HepG2 (cell line): ENCODE data around the gene YY1. TPM values are rescaled to one million over a fixed set of nuclear protein-coding genes. Genes with fewer than 3 reads are reported as not detected.

ENCODE experiments used
- ATAC-seq: fragments of 200-7000 bp; cut with Tn5 transposase; 3 replicates; pipeline ENCODE4 v1.9.1; 2020; ENCODE audit warnings: mild to moderate bottlenecking, moderate library complexity
- BruUV-seq: library from RNA; stranded (reverse); fragments of 400-500 nt; replicated peaks from 2 replicates; lab custom pipeline; 2021; lab: Mats Ljungman, UMichigan
- CTCF ChIA-PET: fragments of 300-600 bp; formaldehyde crosslinking; extraction: SDS; loops from one replicate; lab custom pipeline; 2021; ENCODE audit warnings: low total read pairs, inconsistent platforms, low intra/inter-chr PET ratio; lab: Yijun Ruan, JAX
- POLR2A ChIA-PET: fragments of 350-600 bp; sonication (Branson Sonifier 250); formaldehyde crosslinking; loops from one replicate; lab custom pipeline; 2020; ENCODE audit warnings: antibody characterized with exemption, inconsistent platforms; lab: Yijun Ruan, JAX
- DNase-seq: peaks from one replicate; pipeline ENCODE4 v3.0.0-alpha.2; 2015; ENCODE audit warnings: low spot score
- FAIRE-seq: peaks from 3 replicates; lab custom pipeline; 2011; peaks lifted over from hg19 to GRCh38; lab: Jason Lieb, UNC
- H2AFZ ChIP-seq: one replicate; pipeline ENCODE4 v1.6.1; 2011; ENCODE audit warnings: low read length, inconsistent platforms
- H3K27ac ChIP-seq: fragments of 300-600 bp; 3 replicates; pipeline ENCODE4 v1.8.0; 2011; ENCODE audit warnings: mixed run types, mild to moderate bottlenecking, mixed read lengths, low read length, inconsistent platforms; ENCODE audit not compliant: insufficient read depth; ENCODE audit errors: extremely low read length
- H3K27me3 ChIP-seq, 2 experiments: fragments of 200-600 bp in 1 of 2; 2 replicates in 1 of 2; 3 replicates in 1 of 2; pipeline versions ENCODE4 v1.6.0 to v1.8.0; 2011; ENCODE audit warnings: low read length in 2 of 2, mild to moderate bottlenecking in 2 of 2, moderate library complexity in 2 of 2, inconsistent platforms in 1 of 2; ENCODE audit not compliant: insufficient read depth in 2 of 2, control insufficient read depth in 1 of 2
- H3K36me3 ChIP-seq, 2 experiments: fragments of 200-600 bp in 1 of 2; replicated peaks in 1 of 2; 2 replicates in 1 of 2; 3 replicates in 1 of 2; pipeline versions ENCODE4 v1.5.1 to v1.8.0; 2011; ENCODE audit warnings: low read length in 2 of 2, inconsistent platforms in 1 of 2; ENCODE audit not compliant: insufficient read depth in 2 of 2, control insufficient read depth in 1 of 2
- H3K4me1 ChIP-seq: 2 replicates; pipeline ENCODE4 v1.5.1; 2012; ENCODE audit warnings: low read length, inconsistent platforms; ENCODE audit not compliant: insufficient read depth
- H3K4me2 ChIP-seq: 2 replicates; pipeline ENCODE4 v1.6.0; 2011; ENCODE audit warnings: low read depth, low read length, inconsistent platforms
- H3K4me3 ChIP-seq, 3 experiments: fragments of 200-600 bp in 1 of 3; sonication (generic), shearing (Covaris generic) in 1 of 3; replicated peaks in 1 of 3; 2 replicates each; pipeline ENCODE4 v1.5.1; 2011 to 2016; ENCODE audit warnings: low read length in 3 of 3, inconsistent platforms in 2 of 3, low read depth in 2 of 3, mild to moderate bottlenecking in 2 of 3, control low read depth in 1 of 3, mixed read lengths in 1 of 3; ENCODE audit not compliant: insufficient read depth in 1 of 3
- H3K79me2 ChIP-seq: one replicate; pipeline ENCODE4 v1.6.1; 2011; ENCODE audit warnings: low read length, inconsistent platforms; ENCODE audit not compliant: insufficient read depth
- H3K9ac ChIP-seq: 2 replicates; pipeline ENCODE4 v1.6.0; 2011; ENCODE audit warnings: mild to moderate bottlenecking, low read depth, low read length, inconsistent platforms; ENCODE audit not compliant: insufficient read depth
- H3K9me3 ChIP-seq: 2 replicates; pipeline ENCODE4 v1.5.1; 2012; ENCODE audit warnings: mild to moderate bottlenecking, low read length
- H4K20me1 ChIP-seq: 2 replicates; pipeline ENCODE4 v1.6.0; 2011; ENCODE audit warnings: inconsistent platforms, mild to moderate bottlenecking, low read length, moderate library complexity; ENCODE audit not compliant: insufficient read depth
- HDAC1 ChIP-seq: sonication (generic); formaldehyde crosslinking; IDR thresholded peaks from 2 replicates; pipeline ENCODE4 v1.5.1; 2020; ENCODE audit warnings: mild to moderate bottlenecking, missing genetic modification reagents
- HINFP ChIP-seq: sonication (generic); formaldehyde crosslinking; IDR thresholded peaks from 2 replicates; pipeline ENCODE4 v1.4.0; 2020; ENCODE audit warnings: low read depth, mild to moderate bottlenecking, missing genetic modification reagents
- PAXIP1 ChIP-seq: sonication (generic); formaldehyde crosslinking; conservative IDR thresholded peaks from 2 replicates; pipeline ENCODE4 v1.4.0; 2020; ENCODE audit warnings: mild to moderate bottlenecking, missing genetic modification reagents, moderate library complexity
- PHB2 ChIP-seq: fragments of 450-650 bp; IDR thresholded peaks from 2 replicates; pipeline ENCODE4 v1.6.1; 2018; ENCODE audit not compliant: partially characterized antibody
- THAP9 ChIP-seq: sonication (generic); formaldehyde crosslinking; IDR thresholded peaks from 2 replicates; pipeline ENCODE4; 2020; ENCODE audit warnings: missing genetic modification reagents, mild to moderate bottlenecking, borderline replicate concordance
- ZNF121 ChIP-seq: sonication (generic); formaldehyde crosslinking; IDR thresholded peaks from 2 replicates; pipeline ENCODE4 v1.5.0; 2020; ENCODE audit warnings: mild to moderate bottlenecking, missing genetic modification reagents
- ZNF572 ChIP-seq: sonication (generic); formaldehyde crosslinking; IDR thresholded peaks from 2 replicates; pipeline ENCODE4 v1.5.1; 2020; ENCODE audit warnings: mild to moderate bottlenecking, missing genetic modification reagents
- ZNF687 ChIP-seq: sonication (generic); formaldehyde crosslinking; IDR thresholded peaks from 2 replicates; pipeline ENCODE4 v1.5.1; 2020; ENCODE audit warnings: mild to moderate bottlenecking, missing genetic modification reagents, moderate library complexity
- WGBS: methylation state at CpG from one replicate; pipeline ENCODE4 v1.1.6; 2017; ENCODE audit warnings: low lambda C conversion rate; 5-methylcytosine and 5-hydroxymethylcytosine counted together
- in situ Hi-C: cut with HindIII; loops from 2 replicates; pipeline ENCODE4 v1.10.0; 2017; ENCODE audit warnings: low pct_unique_long_range_greater_than_20kb; ENCODE audit not compliant: extremely low pct_ligation_motif_present
- intact Hi-C: fragments of 100-400 bp; cut with micrococcal nuclease; formaldehyde crosslinking; loops from one replicate; pipeline ENCODE4 v1.10.0; 2022; ENCODE audit not compliant: unreplicated experiment
- polyA plus RNA-seq, 8 experiments: library from polyadenylated mRNA; depleted of rRNA in 3 of 8; stranded (reverse) in 7 of 8; unstranded in 1 of 8; fragments of >200 nt; fragmentation: Illumina TruSeq in 4 of 8; extraction: Trizol in 4 of 8; gene quantifications; 2 replicates each; pipeline versions ENCODE4 v1.2.1 to v1.2.3, GENCODE V29; 2011 to 2016; ENCODE audit warnings: low read depth in 4 of 8, missing spikeins in 1 of 8, mixed read lengths in 1 of 8; ENCODE audit not compliant: insufficient read depth in 1 of 8
- total RNA-seq, 5 experiments: library from RNA; depleted of rRNA; stranded (reverse); fragments of >200 nt; fragmentation: Illumina TruSeq; extraction: Trizol; gene quantifications; 2 replicates each; pipeline ENCODE4 v1.2.3, GENCODE V29; 2016; ENCODE audit warnings: low read depth in 1 of 5

Gene YY1
- total and polyA plus RNA-seq, 2 of the 13 experiments (the other 11 are each of a cell fraction or from before 2014, with no cell fraction given) = 29.4 to 68.1 TPM

GRCh38 chr14:100222224-100223093, 16.5 kb upstream of the YY1 start:
- Histone ChIP-seq H3K27me3 (no peaks in the 10 kb centered on the region; a peak in 1 of 5 replicates), H3K9ac (peak overlapping the region; percentile 76), H3K36me3 (no peaks in the 10 kb centered on the region; a peak in 1 of 5 replicates), H4K20me1 (no peaks in the 10 kb centered on the region), H2AFZ (no peak overlapping the region), H3K9me3 (no peaks in the 10 kb centered on the region), H3K27ac (peak overlapping the region; percentile 68), H3K4me3 (peak overlapping the region; percentile 77 to 81 (median 77)), H3K4me2 (peak overlapping the region; percentile 96), H3K4me1 (peaks cover 36% of the 10 kb centered on the region), H3K79me2 (peaks cover 32% of the 10 kb centered on the region)
- 37% methylated on average over 13 of the region's 14 CpGs for WGBS
- ATAC-seq = peak; percentile 39
- intact Hi-C loops = loop anchor here (2.0 kb wide), 1 partner anchor 14 kb away; no protein-coding TSS in a partner anchor
- in situ Hi-C loops = no loop called here
- FAIRE-seq = no peak
- BruUV-seq = no TSS peak
- CTCF ChIA-PET = no interaction called here
- POLR2A ChIA-PET = interaction anchor here (1.0 to 5.1 kb wide), 8 partner anchors 8 to 29 kb away, joined by 4 to 64 read pairs (median 27); no protein-coding TSS in a partner anchor
- DNase-seq = no peak
- TF ChIP-seq ZNF121 (CRISPR knock-in tag) = peak; percentile 80
- TF ChIP-seq PAXIP1 (CRISPR knock-in tag) = 0 out of 2 replicates have a peak, but pooled peaks have one; percentile 15
- TF ChIP-seq THAP9 = 0 out of 2 replicates have a peak, but pooled peaks have one; percentile 3
- 0 out of 2 replicates have a peak, but pooled peaks have one; percentile 2 for TF ChIP-seq HINFP
- 0 out of 2 replicates have a peak, but pooled peaks have one; percentile 23 for TF ChIP-seq ZNF687 (CRISPR knock-in tag)
- peak; percentile 15; the same call in 1 of the 2 replicates for TF ChIP-seq HDAC1 (CRISPR knock-in tag)
- TF ChIP-seq PHB2 = no peak
- no peak for TF ChIP-seq ZNF572 (CRISPR knock-in tag)
